BE2C (cell line): ENCODE data around the gene ACSL3.

Source experiments
- DNase-seq: peaks from one replicate; pipeline ENCODE4 v3.0.0-alpha.2; 2020
- H3K27me3 ChIP-seq: fragments of 250-450 bp; sonication (Bioruptor Pico); 2 replicates; pipeline ENCODE4 v1.5.1; 2020; ENCODE audit warnings: mild to moderate bottlenecking
- H3K36me3 ChIP-seq: fragments of 250-450 bp; sonication (Bioruptor Pico); 2 replicates; pipeline ENCODE4 v1.5.1; 2020; ENCODE audit warnings: mild to moderate bottlenecking
- H3K4me1 ChIP-seq: fragments of 250-450 bp; sonication (Bioruptor Pico); 2 replicates; pipeline ENCODE4 v1.5.1; 2020
- H3K4me3 ChIP-seq: 2 replicates; pipeline ENCODE4 v1.5.1; 2011; ENCODE audit warnings: low read depth, low read length
- H3K9me3 ChIP-seq: fragments of 250-450 bp; sonication (Bioruptor Pico); 2 replicates; pipeline ENCODE4 v1.5.1; 2020
- TF ChIP-seq, protein P1 (sequence below): IDR thresholded peaks from 2 replicates; pipeline ENCODE4 v1.5.1; 2012; ENCODE audit warnings: mild to moderate bottlenecking, low read depth, low read length

ACSL3 gene

DNA sequence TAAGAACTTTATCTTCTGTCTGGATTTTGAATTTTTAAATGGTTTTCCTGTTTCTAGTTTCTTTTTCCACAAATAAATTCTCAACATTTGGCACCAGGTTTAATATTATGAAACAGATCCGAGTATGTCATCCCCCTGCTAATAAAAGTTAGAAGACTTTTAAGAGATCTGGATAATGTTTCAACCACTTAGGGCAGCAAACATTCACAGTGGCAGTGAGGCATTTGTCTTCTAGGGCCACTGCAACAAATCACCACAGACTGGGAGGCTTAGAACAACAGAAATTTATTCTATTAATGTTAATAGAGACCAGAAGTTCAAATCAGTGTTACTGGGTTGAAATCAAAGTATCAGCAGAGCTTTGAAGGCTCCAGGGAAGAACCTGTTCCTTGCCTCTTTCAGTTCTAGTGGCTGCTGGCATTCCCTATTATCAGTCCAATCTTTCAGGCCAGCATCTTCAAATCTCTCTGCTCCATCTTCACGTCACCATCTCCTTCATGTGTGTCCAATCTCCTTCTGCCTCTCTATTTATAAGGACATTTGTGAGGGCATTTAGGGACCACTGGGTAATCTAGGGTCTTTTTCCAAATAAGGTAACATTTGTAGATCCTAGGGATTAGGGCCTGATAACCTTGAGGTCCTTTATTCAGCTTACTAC, 23.4 kb downstream of the ACSL3 start:
- no peaks in the 10 kb centered on the region for H3K27me3 ChIP-seq
- H3K4me1 ChIP-seq: peaks cover 13% of the 10 kb centered on the region
- no peak for DNase-seq
- no peaks in the 10 kb centered on the region; the same call in none of the 2 replicates for H3K36me3 ChIP-seq
- H3K4me3 ChIP-seq: no peak overlapping the region
- TF ChIP-seq, protein P1, sequence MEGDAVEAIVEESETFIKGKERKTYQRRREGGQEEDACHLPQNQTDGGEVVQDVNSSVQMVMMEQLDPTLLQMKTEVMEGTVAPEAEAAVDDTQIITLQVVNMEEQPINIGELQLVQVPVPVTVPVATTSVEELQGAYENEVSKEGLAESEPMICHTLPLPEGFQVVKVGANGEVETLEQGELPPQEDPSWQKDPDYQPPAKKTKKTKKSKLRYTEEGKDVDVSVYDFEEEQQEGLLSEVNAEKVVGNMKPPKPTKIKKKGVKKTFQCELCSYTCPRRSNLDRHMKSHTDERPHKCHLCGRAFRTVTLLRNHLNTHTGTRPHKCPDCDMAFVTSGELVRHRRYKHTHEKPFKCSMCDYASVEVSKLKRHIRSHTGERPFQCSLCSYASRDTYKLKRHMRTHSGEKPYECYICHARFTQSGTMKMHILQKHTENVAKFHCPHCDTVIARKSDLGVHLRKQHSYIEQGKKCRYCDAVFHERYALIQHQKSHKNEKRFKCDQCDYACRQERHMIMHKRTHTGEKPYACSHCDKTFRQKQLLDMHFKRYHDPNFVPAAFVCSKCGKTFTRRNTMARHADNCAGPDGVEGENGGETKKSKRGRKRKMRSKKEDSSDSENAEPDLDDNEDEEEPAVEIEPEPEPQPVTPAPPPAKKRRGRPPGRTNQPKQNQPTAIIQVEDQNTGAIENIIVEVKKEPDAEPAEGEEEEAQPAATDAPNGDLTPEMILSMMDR: no peak
- H3K9me3 ChIP-seq: no peaks in the 10 kb centered on the region

- Histone ChIP-seq H3K4me1 (peaks cover 13% of the 10 kb centered on the region), H3K27me3 (no peaks in the 10 kb centered on the region), H3K36me3 (no peaks in the 10 kb centered on the region; the same call in none of the 2 replicates), H3K9me3 (no peaks in the 10 kb centered on the region), H3K4me3 (no peak overlapping the region)
- TF ChIP-seq, protein P1: no peak
- no peak for DNase-seq
Observed at GRCh38 chr2:222884805-222885424, 24.1 kb downstream of the ACSL3 start.

DNA sequence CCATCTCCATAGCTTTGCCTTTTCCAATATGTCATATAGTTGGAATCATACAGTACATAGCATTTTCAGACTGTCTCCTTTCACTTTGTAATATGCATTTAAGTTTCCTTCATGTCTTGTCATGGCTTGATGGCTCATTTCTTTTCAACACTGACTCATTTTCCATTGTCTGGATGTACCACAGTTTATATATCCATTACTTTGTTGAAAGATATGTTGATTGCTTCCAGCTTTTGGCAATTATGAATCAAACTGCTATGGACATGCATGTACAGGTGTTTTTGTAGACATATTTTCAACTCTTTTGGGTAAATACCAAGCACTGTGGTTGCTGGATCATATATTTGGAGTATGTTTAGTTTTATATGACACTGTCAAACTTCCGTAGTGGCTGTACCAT, 26.3 kb downstream of the ACSL3 start:
- Histone ChIP-seq H3K36me3 (no peaks in the 10 kb centered on the region; the same call in none of the 2 replicates), H3K4me1 (peaks cover 13% of the 10 kb centered on the region), H3K27me3 (no peaks in the 10 kb centered on the region), H3K9me3 (no peaks in the 10 kb centered on the region), H3K4me3 (no peak overlapping the region)
- TF ChIP-seq, protein P1: no peak
- DNase-seq: no peak

GRCh38 chr2:222888716-222889115, 27.9 kb downstream of the ACSL3 start:
- peaks cover 12% of the 10 kb centered on the region for H3K4me1 ChIP-seq
- no peak overlapping the region for H3K4me3 ChIP-seq
- no peaks in the 10 kb centered on the region for H3K27me3 ChIP-seq
- H3K9me3 ChIP-seq: no peaks in the 10 kb centered on the region
- TF ChIP-seq, protein P1: no peak
- H3K36me3 ChIP-seq: no peaks in the 10 kb centered on the region; the same call in none of the 2 replicates
- no peak for DNase-seq

DNA sequence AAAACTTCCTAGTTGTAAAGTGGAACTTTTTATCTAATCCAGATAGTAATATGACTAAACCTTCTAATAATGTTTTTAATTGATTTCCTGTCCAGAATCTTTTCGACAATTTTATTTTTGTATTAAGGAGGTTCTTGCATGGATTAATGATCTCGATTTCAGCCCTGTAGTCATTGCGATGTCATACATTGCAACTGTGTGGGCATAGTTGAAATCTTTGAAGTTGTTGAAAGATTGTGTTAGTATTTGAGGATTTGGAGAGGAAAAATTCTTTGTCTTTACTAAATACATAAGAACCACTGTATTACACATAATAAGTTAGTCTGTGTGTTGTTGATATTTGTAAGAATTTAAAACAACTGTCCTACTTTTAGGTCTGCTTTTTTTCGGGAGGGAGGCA, 31.1 kb downstream of the ACSL3 start:
- Histone ChIP-seq H3K36me3 (peaks cover 3% of the 10 kb centered on the region), H3K27me3 (no peaks in the 10 kb centered on the region), H3K9me3 (no peaks in the 10 kb centered on the region), H3K4me1 (no peaks in the 10 kb centered on the region), H3K4me3 (no peak overlapping the region)
- no peak for DNase-seq
- TF ChIP-seq, protein P1: no peak

GRCh38 chr2:222892321-222892720, 31.5 kb downstream of the ACSL3 start:
- TF ChIP-seq, protein P1: no peak
- H3K36me3 ChIP-seq: peaks cover 3% of the 10 kb centered on the region
- no peak overlapping the region for H3K4me3 ChIP-seq
- no peaks in the 10 kb centered on the region for H3K27me3 ChIP-seq
- H3K4me1 ChIP-seq: no peaks in the 10 kb centered on the region
- no peaks in the 10 kb centered on the region for H3K9me3 ChIP-seq
- no peak for DNase-seq
